Measurements from ENCODE around the gene AP1G2. TPM values are rescaled to one million over a fixed set of nuclear protein-coding genes. Genes with fewer than 3 reads are reported as not detected.

Gene AP1G2
- total and polyA plus RNA-seq, 8 donors: 39.1 to 531 (median 189) TPM

DNA sequence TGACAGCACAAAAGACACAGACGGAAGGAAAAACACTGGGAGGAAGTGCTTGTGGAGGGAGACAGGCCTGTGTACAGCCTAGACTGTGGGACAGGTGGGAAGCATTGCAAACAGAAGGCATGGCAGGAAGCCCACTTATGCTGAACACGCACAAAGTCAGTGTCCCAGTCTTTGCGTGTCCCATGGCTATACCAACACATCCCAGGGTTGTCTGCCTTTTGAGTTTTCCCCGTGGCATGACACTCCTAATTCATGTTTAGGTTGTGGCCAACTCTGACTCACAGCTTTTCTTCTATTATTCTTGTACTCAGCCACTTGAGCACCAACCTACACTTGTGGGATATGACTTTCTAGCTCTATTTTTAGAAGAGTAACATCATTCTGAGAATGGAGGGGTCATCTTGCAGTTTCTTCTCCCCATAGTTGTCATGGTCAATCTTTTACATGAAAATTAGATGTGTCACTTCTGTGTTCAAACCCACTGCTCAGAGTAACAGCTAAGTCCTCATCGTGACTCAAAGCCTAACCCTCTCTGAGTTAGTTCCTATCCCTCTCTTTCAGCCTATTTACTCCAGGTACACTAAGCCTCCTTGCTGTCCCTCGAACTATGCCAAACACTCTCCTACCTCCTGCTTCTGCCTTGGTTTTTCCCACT lies 38.5 kb upstream of the AP1G2 start:
- DNase-seq: no peak
- Histone ChIP-seq H3K27me3 (no peaks in the 10 kb centered on the region), H3K9me3 (no peaks in the 10 kb centered on the region), H3K4me3 (no peak overlapping the region), H3K27ac (no peak overlapping the region), H3K36me3 (no peaks in the 10 kb centered on the region), H3K4me1 (peaks cover 15 to 30% (median 24%) of the 10 kb centered on the region in 4 donors)
- intact Hi-C loops (cut with DNase I; ENCODE audit: low total_unique reads): no loop called here
- TF ChIP-seq CTCF (IDR thresholded peaks at IDR 0.05) (no peak), EP300 (IDR thresholded peaks at IDR 0.05) (no peak), POLR2AphosphoS5 (IDR thresholded peaks at IDR 0.05) (no peak), POLR2A (IDR thresholded peaks at IDR 0.05) (no peak)
- WGBS, 5 donors: 66 to 73% (median 72%) methylated on average over 6 of the region's 6 CpGs

DNA sequence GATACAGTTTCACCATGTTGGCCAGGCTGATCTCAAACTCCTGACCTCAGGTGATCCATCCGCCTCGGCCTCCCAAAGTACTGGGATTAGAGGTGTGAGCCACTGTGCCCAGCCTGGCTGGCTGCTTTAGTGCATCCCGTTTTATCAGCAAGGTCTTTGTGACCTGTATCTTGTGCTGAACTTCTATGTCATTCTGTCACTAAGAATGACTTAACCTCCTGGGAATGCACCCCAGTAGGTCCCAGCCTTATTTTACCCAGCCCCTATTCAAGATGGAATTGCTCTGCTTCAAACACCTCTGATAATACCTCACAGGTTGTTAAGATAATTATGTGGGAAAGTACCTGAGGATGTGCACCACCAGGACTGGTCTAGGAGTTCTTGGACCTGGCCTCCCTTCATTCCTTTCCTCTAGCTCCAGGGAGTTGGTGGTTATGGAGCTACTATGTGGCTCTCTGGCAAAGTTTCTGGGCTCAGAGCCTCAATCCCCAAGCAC lies 37.1 kb upstream of the AP1G2 start:
- WGBS, 5 donors: 61 to 83% (median 75%) methylated on average over 3 of the region's 3 CpGs
- H3K36me3 ChIP-seq: no peaks in the 10 kb centered on the region
- no peak overlapping the region for H3K27ac ChIP-seq
- no peak for DNase-seq
- peaks cover 0 to 4% (median 0%) of the 10 kb centered on the region in 4 donors for H3K9me3 ChIP-seq
- no peak for TF ChIP-seq CTCF (IDR thresholded peaks at IDR 0.05)
- no peak for TF ChIP-seq POLR2AphosphoS5 (IDR thresholded peaks at IDR 0.05)
- TF ChIP-seq EP300 (IDR thresholded peaks at IDR 0.05): no peak
- TF ChIP-seq POLR2A (IDR thresholded peaks at IDR 0.05): no peak
- H3K4me1 ChIP-seq: peaks cover 2 to 17% (median 11%) of the 10 kb centered on the region in 4 donors
- no peak overlapping the region for H3K4me3 ChIP-seq
- H3K27me3 ChIP-seq: no peaks in the 10 kb centered on the region
- intact Hi-C loops (cut with DNase I; ENCODE audit: low total_unique reads): no loop called here

GRCh38 chr14:23604148-23604547 lies 36.6 kb upstream of the AP1G2 start:
- H3K27ac ChIP-seq: no peak overlapping the region
- H3K36me3 ChIP-seq: no peaks in the 10 kb centered on the region
- no peak for TF ChIP-seq POLR2AphosphoS5 (IDR thresholded peaks at IDR 0.05)
- no peak for TF ChIP-seq CTCF (IDR thresholded peaks at IDR 0.05)
- no peak for TF ChIP-seq EP300 (IDR thresholded peaks at IDR 0.05)
- no peak for TF ChIP-seq POLR2A (IDR thresholded peaks at IDR 0.05)
- no peaks in the 10 kb centered on the region for H3K27me3 ChIP-seq
- no peak for DNase-seq
- H3K4me1 ChIP-seq: peaks cover 0 to 16% (median 6%) of the 10 kb centered on the region in 4 donors
- 47 to 74% (median 59%) methylated on average over 2 of the region's 2 CpGs for WGBS, 5 donors
- peaks cover 0 to 7% (median 0%) of the 10 kb centered on the region in 4 donors for H3K9me3 ChIP-seq
- intact Hi-C loops (cut with DNase I; ENCODE audit: low total_unique reads): no loop called here
- no peak overlapping the region for H3K4me3 ChIP-seq

DNA sequence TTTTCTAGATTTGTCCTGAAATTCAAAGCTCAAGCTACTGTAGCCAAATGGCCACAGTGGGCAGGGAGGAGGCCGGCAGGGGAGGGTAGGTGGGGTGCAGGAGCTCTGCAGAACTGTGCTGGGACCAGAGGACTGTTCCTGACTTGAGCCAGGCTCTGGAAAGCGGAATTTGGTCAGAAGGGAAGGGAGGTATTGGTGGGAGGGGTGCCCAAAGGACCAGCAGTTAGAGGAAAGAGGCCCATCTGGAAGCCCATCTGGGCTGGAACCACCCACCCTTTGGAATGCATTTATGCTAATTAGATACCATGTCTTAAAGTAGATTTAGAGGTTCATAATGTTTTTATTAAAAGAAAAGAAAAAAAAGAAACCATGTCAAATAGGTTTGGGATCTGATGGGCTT lies 35.5 kb upstream of the AP1G2 start:
- no peaks in the 10 kb centered on the region for H3K36me3 ChIP-seq
- intact Hi-C loops (cut with DNase I; ENCODE audit: low total_unique reads): no loop called here
- TF ChIP-seq POLR2A (IDR thresholded peaks at IDR 0.05) (no peak), POLR2AphosphoS5 (IDR thresholded peaks at IDR 0.05) (no peak), EP300 (IDR thresholded peaks at IDR 0.05) (no peak), CTCF (IDR thresholded peaks at IDR 0.05) (no peak)
- H3K27ac ChIP-seq: no peak overlapping the region
- no peak for DNase-seq
- H3K4me1 ChIP-seq: peaks cover 0 to 6% (median 0%) of the 10 kb centered on the region in 4 donors
- peaks cover 0 to 7% (median 0%) of the 10 kb centered on the region in 4 donors for H3K9me3 ChIP-seq
- no peak overlapping the region for H3K4me3 ChIP-seq
- 83 to 89% (median 86%) methylated on average over 2 of the region's 2 CpGs for WGBS, 5 donors
- no peaks in the 10 kb centered on the region for H3K27me3 ChIP-seq
